HepG2 (cell line): ENCODE measurements around the gene ARAP1. TPM values are rescaled to one million over a fixed set of nuclear protein-coding genes. Genes with fewer than 3 reads are reported as not detected.

Source experiments
- ATAC-seq: fragments of 200-7000 bp; cut with Tn5 transposase; 3 replicates; pipeline ENCODE4 v1.9.1; 2020; ENCODE audit warnings: mild to moderate bottlenecking, moderate library complexity
- BruUV-seq: library from RNA; stranded (reverse); fragments of 400-500 nt; replicated peaks from 2 replicates; lab custom pipeline; 2021; lab: Mats Ljungman, UMichigan
- CTCF ChIA-PET: fragments of 300-600 bp; formaldehyde crosslinking; extraction: SDS; loops from one replicate; lab custom pipeline; 2021; ENCODE audit warnings: low total read pairs, inconsistent platforms, low intra/inter-chr PET ratio; lab: Yijun Ruan, JAX
- POLR2A ChIA-PET: fragments of 350-600 bp; sonication (Branson Sonifier 250); formaldehyde crosslinking; loops from one replicate; lab custom pipeline; 2020; ENCODE audit warnings: antibody characterized with exemption, inconsistent platforms; lab: Yijun Ruan, JAX
- DNase-seq: peaks from one replicate; pipeline ENCODE4 v3.0.0-alpha.2; 2015; ENCODE audit warnings: low spot score
- FAIRE-seq: peaks from 3 replicates; lab custom pipeline; 2011; peaks lifted over from hg19 to GRCh38; lab: Jason Lieb, UNC
- H2AFZ ChIP-seq: one replicate; pipeline ENCODE4 v1.6.1; 2011; ENCODE audit warnings: low read length, inconsistent platforms
- H3K27ac ChIP-seq: fragments of 300-600 bp; 3 replicates; pipeline ENCODE4 v1.8.0; 2011; ENCODE audit warnings: mixed run types, mild to moderate bottlenecking, mixed read lengths, low read length, inconsistent platforms; ENCODE audit not compliant: insufficient read depth; ENCODE audit errors: extremely low read length
- H3K27me3 ChIP-seq, 2 experiments: fragments of 200-600 bp in 1 of 2; 2 replicates in 1 of 2; 3 replicates in 1 of 2; pipeline versions ENCODE4 v1.6.0 to v1.8.0; 2011; ENCODE audit warnings: low read length in 2 of 2, mild to moderate bottlenecking in 2 of 2, moderate library complexity in 2 of 2, inconsistent platforms in 1 of 2; ENCODE audit not compliant: insufficient read depth in 2 of 2, control insufficient read depth in 1 of 2
- H3K36me3 ChIP-seq, 2 experiments: fragments of 200-600 bp in 1 of 2; replicated peaks in 1 of 2; 2 replicates in 1 of 2; 3 replicates in 1 of 2; pipeline versions ENCODE4 v1.5.1 to v1.8.0; 2011; ENCODE audit warnings: low read length in 2 of 2, inconsistent platforms in 1 of 2; ENCODE audit not compliant: insufficient read depth in 2 of 2, control insufficient read depth in 1 of 2
- H3K4me1 ChIP-seq: 2 replicates; pipeline ENCODE4 v1.5.1; 2012; ENCODE audit warnings: low read length, inconsistent platforms; ENCODE audit not compliant: insufficient read depth
- H3K4me2 ChIP-seq: 2 replicates; pipeline ENCODE4 v1.6.0; 2011; ENCODE audit warnings: low read depth, low read length, inconsistent platforms
- H3K4me3 ChIP-seq, 3 experiments: fragments of 200-600 bp in 1 of 3; sonication (generic), shearing (Covaris generic) in 1 of 3; replicated peaks in 1 of 3; 2 replicates each; pipeline ENCODE4 v1.5.1; 2011 to 2016; ENCODE audit warnings: low read length in 3 of 3, inconsistent platforms in 2 of 3, low read depth in 2 of 3, mild to moderate bottlenecking in 2 of 3, control low read depth in 1 of 3, mixed read lengths in 1 of 3; ENCODE audit not compliant: insufficient read depth in 1 of 3
- H3K79me2 ChIP-seq: one replicate; pipeline ENCODE4 v1.6.1; 2011; ENCODE audit warnings: low read length, inconsistent platforms; ENCODE audit not compliant: insufficient read depth
- H3K9ac ChIP-seq: 2 replicates; pipeline ENCODE4 v1.6.0; 2011; ENCODE audit warnings: mild to moderate bottlenecking, low read depth, low read length, inconsistent platforms; ENCODE audit not compliant: insufficient read depth
- H3K9me3 ChIP-seq: 2 replicates; pipeline ENCODE4 v1.5.1; 2012; ENCODE audit warnings: mild to moderate bottlenecking, low read length
- H4K20me1 ChIP-seq: 2 replicates; pipeline ENCODE4 v1.6.0; 2011; ENCODE audit warnings: inconsistent platforms, mild to moderate bottlenecking, low read length, moderate library complexity; ENCODE audit not compliant: insufficient read depth
- DPF2 ChIP-seq: sonication (generic); formaldehyde crosslinking; IDR thresholded peaks from 2 replicates; pipeline ENCODE4 v1.4.0; 2020; ENCODE audit warnings: mild to moderate bottlenecking, low read depth, missing genetic modification reagents, borderline replicate concordance
- FOXA1 ChIP-seq, 2 experiments: fragments of 450-650 bp in 1 of 2; sonication (generic) in 1 of 2; formaldehyde crosslinking in 1 of 2; IDR thresholded peaks; 2 replicates each; pipeline versions ENCODE4 v1.4.0 to v1.6.1; 2016 to 2020; ENCODE audit warnings: missing genetic modification reagents in 1 of 2
- GFI1 ChIP-seq: sonication (generic); formaldehyde crosslinking; IDR thresholded peaks from 2 replicates; pipeline ENCODE4 v1.5.0; 2020; ENCODE audit warnings: missing genetic modification reagents, mild to moderate bottlenecking, borderline replicate concordance
- KLF9 ChIP-seq: IDR thresholded peaks from 2 replicates; pipeline ENCODE4 v1.6.1; 2016; ENCODE audit warnings: low read depth
- MZF1 ChIP-seq: sonication (generic); formaldehyde crosslinking; IDR thresholded peaks from 2 replicates; pipeline ENCODE4 v1.8.1; 2023; ENCODE audit warnings: mild to moderate bottlenecking, missing genetic modification reagents, borderline replicate concordance
- TFAP4 ChIP-seq: sonication (generic); IDR thresholded peaks from 2 replicates; pipeline ENCODE4 v1.6.1; 2016; ENCODE audit warnings: low read depth, borderline replicate concordance
- YEATS4 ChIP-seq: sonication (generic); formaldehyde crosslinking; IDR thresholded peaks from 2 replicates; pipeline ENCODE4 v1.4.0; 2020; ENCODE audit warnings: missing genetic modification reagents, borderline replicate concordance
- ZKSCAN8 ChIP-seq: IDR thresholded peaks from 2 replicates; pipeline ENCODE4 v1.6.1; 2016; ENCODE audit warnings: borderline replicate concordance, missing genetic modification reagents, missing compliant biosample characterization
- ZNF124 ChIP-seq: sonication (generic); formaldehyde crosslinking; IDR thresholded peaks from 2 replicates; pipeline ENCODE4 v1.4.0; 2020; ENCODE audit warnings: missing genetic modification reagents
- ZNF20 ChIP-seq: sonication (generic); formaldehyde crosslinking; IDR thresholded peaks from 2 replicates; pipeline ENCODE4 v1.4.0; 2020; ENCODE audit warnings: mild to moderate bottlenecking, moderate library complexity, missing genetic modification reagents
- ZNF768 ChIP-seq: sonication (generic); formaldehyde crosslinking; IDR thresholded peaks from 2 replicates; pipeline ENCODE4 v1.4.0; 2020; ENCODE audit warnings: missing genetic modification reagents
- WGBS: methylation state at CpG from one replicate; pipeline ENCODE4 v1.1.6; 2017; ENCODE audit warnings: low lambda C conversion rate; 5-methylcytosine and 5-hydroxymethylcytosine counted together
- in situ Hi-C: cut with HindIII; loops from 2 replicates; pipeline ENCODE4 v1.10.0; 2017; ENCODE audit warnings: low pct_unique_long_range_greater_than_20kb; ENCODE audit not compliant: extremely low pct_ligation_motif_present
- intact Hi-C: fragments of 100-400 bp; cut with micrococcal nuclease; formaldehyde crosslinking; loops from one replicate; pipeline ENCODE4 v1.10.0; 2022; ENCODE audit not compliant: unreplicated experiment
- polyA plus RNA-seq, 8 experiments: library from polyadenylated mRNA; depleted of rRNA in 3 of 8; stranded (reverse) in 7 of 8; unstranded in 1 of 8; fragments of >200 nt; fragmentation: Illumina TruSeq in 4 of 8; extraction: Trizol in 4 of 8; gene quantifications; 2 replicates each; pipeline versions ENCODE4 v1.2.1 to v1.2.3, GENCODE V29; 2011 to 2016; ENCODE audit warnings: low read depth in 4 of 8, missing spikeins in 1 of 8, mixed read lengths in 1 of 8; ENCODE audit not compliant: insufficient read depth in 1 of 8
- total RNA-seq, 5 experiments: library from RNA; depleted of rRNA; stranded (reverse); fragments of >200 nt; fragmentation: Illumina TruSeq; extraction: Trizol; gene quantifications; 2 replicates each; pipeline ENCODE4 v1.2.3, GENCODE V29; 2016; ENCODE audit warnings: low read depth in 1 of 5

ARAP1 gene
- total and polyA plus RNA-seq, 2 of the 13 experiments (the other 11 are each of a cell fraction or from before 2014, with no cell fraction given) = 43.2 to 55.5 TPM

DNA sequence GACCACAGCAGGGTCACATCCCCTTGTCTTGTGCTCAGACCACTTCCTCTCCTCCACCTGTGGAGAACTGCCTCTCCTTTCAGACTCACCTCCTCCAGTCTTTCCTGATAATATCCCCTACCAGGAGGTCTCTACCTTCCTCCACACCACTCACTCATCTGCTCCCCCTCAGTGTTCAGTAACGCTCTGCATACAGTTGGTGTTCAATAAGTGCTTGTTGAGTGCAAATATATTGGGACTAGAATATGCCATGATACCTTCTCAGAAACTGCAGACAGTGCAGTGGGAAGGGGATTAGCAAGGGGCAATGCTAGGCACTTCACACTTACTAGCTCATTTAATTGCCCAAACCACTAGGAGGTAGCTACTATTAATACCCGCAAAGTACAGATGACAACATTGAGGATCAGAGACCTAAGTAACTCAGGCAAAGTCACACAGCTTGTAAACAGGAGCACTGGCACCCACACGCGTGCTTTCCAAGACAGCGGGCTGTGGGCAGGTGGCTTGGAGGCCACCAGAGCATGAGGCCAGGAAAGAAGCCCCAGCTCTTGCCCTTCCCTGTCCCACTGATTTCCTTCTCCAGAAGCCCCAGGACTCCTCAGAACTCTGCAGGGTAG, 69.9 kb downstream of the ARAP1 start:
- Histone ChIP-seq H3K36me3 (peaks cover 3 to 16% of the 10 kb centered on the region in 2 experiments; a peak in 4 of 5 replicates), H3K9ac (no peak overlapping the region), H3K4me3 (no peak overlapping the region), H4K20me1 (peaks cover 28% of the 10 kb centered on the region; the same call in 1 of the 2 replicates), H3K79me2 (no peaks in the 10 kb centered on the region), H3K27me3 (0 out of 5 replicates have a peak, but pooled peaks cover 0 to 9% of the 10 kb centered on the region in 2 experiments)
- WGBS = 85% methylated on average over 5 of the region's 5 CpGs
- BruUV-seq = no TSS peak
- peak; percentile 91 for TF ChIP-seq ZNF768 (CRISPR knock-in tag)
- TF ChIP-seq ZNF20 (CRISPR knock-in tag) = no peak
- TF ChIP-seq DPF2 = no peak
- no peak for TF ChIP-seq TFAP4
- no peak for TF ChIP-seq GFI1 (CRISPR knock-in tag)
- no peak for TF ChIP-seq MZF1
- no peak for TF ChIP-seq FOXA1 (IDR thresholded peaks at IDR 0.05)
- TF ChIP-seq FOXA1 (CRISPR knock-in tag; IDR thresholded peaks at IDR 0.05) = no peak
- no peak for TF ChIP-seq KLF9 (CRISPR knock-in tag)
- peak; percentile 76 for TF ChIP-seq ZKSCAN8 (CRISPR knock-in tag)
- TF ChIP-seq YEATS4 (CRISPR knock-in tag) = no peak
- TF ChIP-seq ZNF124 (CRISPR knock-in tag) = no peak
- TF ChIP-seq, all 625 proteins: peak for 2
- H2AFZ ChIP-seq = no peak overlapping the region
- H3K9me3 ChIP-seq = no peaks in the 10 kb centered on the region
- intact Hi-C loops (no loop called here), in situ Hi-C loops (no loop called here)
- no peak for FAIRE-seq
- no peaks in the 10 kb centered on the region for H3K4me1 ChIP-seq
- no peak overlapping the region for H3K4me2 ChIP-seq
- no peak for DNase-seq
- H3K27ac ChIP-seq = no peak overlapping the region
- ChIA-PET POLR2A (no interaction called here), CTCF (interaction anchor here (1.2 kb wide), 1 partner anchor 93 kb away, joined by 4 read pairs; no protein-coding TSS in a partner anchor)
- no peak for ATAC-seq
